ENCODE measurements around the gene CFAP54.

The CFAP54 gene

DNA sequence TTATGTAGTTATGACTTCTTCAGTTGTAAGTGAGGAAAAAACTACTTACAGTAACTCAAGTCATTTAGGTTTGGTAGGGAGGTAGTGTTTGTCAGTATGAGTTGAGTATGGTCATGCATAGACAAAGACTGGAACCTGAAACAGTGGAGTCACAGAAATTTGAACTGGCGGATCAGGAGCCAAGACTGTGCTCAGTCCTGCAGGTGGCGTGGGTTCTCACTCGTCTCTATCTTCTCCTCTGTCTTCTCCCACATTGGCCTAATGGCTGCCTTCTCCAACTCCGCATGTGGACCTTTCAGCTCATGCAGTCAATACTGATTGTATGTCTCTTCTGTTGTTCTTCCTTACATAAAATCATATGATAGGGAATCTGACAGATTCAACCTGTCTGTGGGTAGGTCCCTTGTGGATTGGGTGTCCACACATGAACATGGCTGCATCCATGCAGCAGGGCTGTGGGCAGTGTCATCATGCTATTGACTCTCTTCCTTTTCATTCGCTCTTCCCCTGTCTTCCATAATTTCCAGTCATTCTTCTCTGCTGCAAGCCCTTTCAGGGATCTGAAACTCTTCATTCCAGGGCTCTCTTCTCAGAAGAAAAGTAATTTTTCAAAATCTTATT is 338.9 kb downstream of the CFAP54 start (continued):
- TF ChIP-seq ZNF423 (tag by site-specific recombination; IDR thresholded peaks at IDR 0.05) (no peak), OVOL3 (tag by site-specific recombination; IDR thresholded peaks at IDR 0.05) (no peak)

DNA sequence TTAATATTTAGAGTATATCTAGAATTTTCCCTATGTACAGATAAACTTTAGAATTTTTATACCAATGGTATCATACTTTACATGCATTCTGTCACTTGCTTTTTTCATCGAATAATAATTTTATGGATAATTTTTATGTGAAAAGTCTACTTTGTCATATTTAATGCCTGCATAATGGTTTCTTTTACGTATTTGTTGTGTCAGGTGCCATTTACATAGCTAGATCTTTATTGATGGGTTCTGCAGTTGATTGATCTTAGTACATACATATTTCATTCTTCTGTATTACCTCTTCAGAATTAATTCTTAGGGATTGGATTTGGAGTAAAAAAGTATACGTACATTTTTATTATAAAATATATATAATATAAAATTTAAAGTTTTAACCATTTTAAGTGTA is 340.0 kb downstream of the CFAP54 start:
- no peaks in the 10 kb centered on the region for H3K9me3 ChIP-seq (ENCODE audit: control insufficient read depth, insufficient read depth, low read depth, low read length)
- H3K27ac ChIP-seq (ENCODE audit: extremely low read depth, low read depth, low read length) = no peak overlapping the region
- H3K4me3 ChIP-seq (ENCODE audit: low read depth, low read length) = no peak overlapping the region
- no peaks in the 10 kb centered on the region for H3K4me1 ChIP-seq (ENCODE audit: control insufficient read depth, insufficient read depth, low read length)
- no peaks in the 10 kb centered on the region for H3K36me3 ChIP-seq (ENCODE audit: control insufficient read depth in 2 of 2, insufficient read depth in 1 of 2, low read length in 2 of 2)
- POLR2A ChIA-PET = no interaction called here
- CTCF ChIA-PET = no interaction called here
- TF ChIP-seq HOXA7 (CRISPR knock-in tag; IDR thresholded peaks at IDR 0.05; ENCODE audit: borderline replicate concordance) (no peak), ZNF274 (IDR thresholded peaks at IDR 0.05; ENCODE audit: low read length) (no peak), ZNF274 (tag by site-specific recombination; IDR thresholded peaks at IDR 0.05; ENCODE audit: borderline replicate concordance) (no peak), ZSCAN23 (tag by site-specific recombination; IDR thresholded peaks at IDR 0.05) (no peak), ZNF24 (tag by site-specific recombination; IDR thresholded peaks at IDR 0.05) (no peak), ZNF596 (tag by site-specific recombination; IDR thresholded peaks at IDR 0.05) (no peak), ZFP41 (tag by site-specific recombination; IDR thresholded peaks at IDR 0.05; ENCODE audit: borderline replicate concordance) (no peak), ZNF571 (tag by site-specific recombination; IDR thresholded peaks at IDR 0.05) (no peak), ZNF843 (tag by site-specific recombination; IDR thresholded peaks at IDR 0.05) (no peak)

DNA sequence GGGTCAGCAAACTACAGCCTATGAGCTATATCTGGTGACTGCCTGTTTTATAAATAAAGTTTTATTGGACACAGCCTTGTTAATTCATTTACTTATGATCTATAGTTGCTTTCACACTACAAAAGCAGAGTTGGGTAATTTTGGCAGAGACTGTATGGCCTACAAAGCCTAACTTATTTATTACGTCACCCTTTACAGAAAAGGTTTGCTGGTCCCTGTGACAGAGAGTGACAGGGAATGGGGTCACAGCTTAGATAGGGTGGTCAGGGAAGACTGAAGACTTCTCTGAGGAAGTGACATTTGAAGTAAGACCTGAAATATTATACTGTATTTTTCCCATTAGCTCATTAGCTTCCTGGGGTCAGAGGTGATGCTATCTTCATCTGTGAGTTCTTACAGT is 342.0 kb downstream of the CFAP54 start:
- no peak overlapping the region for H3K4me3 ChIP-seq (ENCODE audit: low read depth, low read length)
- CTCF ChIA-PET = no interaction called here
- POLR2A ChIA-PET = no interaction called here
- H3K9me3 ChIP-seq (ENCODE audit: control insufficient read depth, insufficient read depth, low read depth, low read length) = no peaks in the 10 kb centered on the region
- no peaks in the 10 kb centered on the region for H3K4me1 ChIP-seq (ENCODE audit: control insufficient read depth, insufficient read depth, low read length)
- no peak overlapping the region for H3K27ac ChIP-seq (ENCODE audit: extremely low read depth, low read depth, low read length)
- no peaks in the 10 kb centered on the region for H3K36me3 ChIP-seq (ENCODE audit: control insufficient read depth in 2 of 2, insufficient read depth in 1 of 2, low read length in 2 of 2)
- no peak for TF ChIP-seq ZNF76 (tag by site-specific recombination; IDR thresholded peaks at IDR 0.05; ENCODE audit: borderline replicate concordance, low read depth)
- TF ChIP-seq, protein P1, sequence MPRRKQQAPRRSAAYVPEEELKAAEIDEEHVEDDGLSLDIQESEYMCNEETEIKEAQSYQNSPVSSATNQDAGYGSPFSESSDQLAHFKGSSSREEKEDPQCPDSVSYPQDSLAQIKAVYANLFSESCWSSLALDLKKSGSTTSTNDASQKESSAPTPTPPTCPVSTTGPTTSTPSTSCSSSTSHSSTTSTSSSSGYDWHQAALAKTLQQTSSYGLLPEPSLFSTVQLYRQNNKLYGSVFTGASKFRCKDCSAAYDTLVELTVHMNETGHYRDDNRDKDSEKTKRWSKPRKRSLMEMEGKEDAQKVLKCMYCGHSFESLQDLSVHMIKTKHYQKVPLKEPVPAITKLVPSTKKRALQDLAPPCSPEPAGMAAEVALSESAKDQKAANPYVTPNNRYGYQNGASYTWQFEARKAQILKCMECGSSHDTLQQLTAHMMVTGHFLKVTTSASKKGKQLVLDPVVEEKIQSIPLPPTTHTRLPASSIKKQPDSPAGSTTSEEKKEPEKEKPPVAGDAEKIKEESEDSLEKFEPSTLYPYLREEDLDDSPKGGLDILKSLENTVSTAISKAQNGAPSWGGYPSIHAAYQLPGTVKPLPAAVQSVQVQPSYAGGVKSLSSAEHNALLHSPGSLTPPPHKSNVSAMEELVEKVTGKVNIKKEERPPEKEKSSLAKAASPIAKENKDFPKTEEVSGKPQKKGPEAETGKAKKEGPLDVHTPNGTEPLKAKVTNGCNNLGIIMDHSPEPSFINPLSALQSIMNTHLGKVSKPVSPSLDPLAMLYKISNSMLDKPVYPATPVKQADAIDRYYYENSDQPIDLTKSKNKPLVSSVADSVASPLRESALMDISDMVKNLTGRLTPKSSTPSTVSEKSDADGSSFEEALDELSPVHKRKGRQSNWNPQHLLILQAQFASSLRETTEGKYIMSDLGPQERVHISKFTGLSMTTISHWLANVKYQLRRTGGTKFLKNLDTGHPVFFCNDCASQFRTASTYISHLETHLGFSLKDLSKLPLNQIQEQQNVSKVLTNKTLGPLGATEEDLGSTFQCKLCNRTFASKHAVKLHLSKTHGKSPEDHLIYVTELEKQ (tag by site-specific recombination; IDR thresholded peaks at IDR 0.05; ENCODE audit: borderline replicate concordance) = no peak
- TF ChIP-seq ZNF140 (tag by site-specific recombination; IDR thresholded peaks at IDR 0.05) = no peak
- TF ChIP-seq ZNF548 (tag by site-specific recombination; IDR thresholded peaks at IDR 0.05) = no peak
- TF ChIP-seq, protein P2, sequence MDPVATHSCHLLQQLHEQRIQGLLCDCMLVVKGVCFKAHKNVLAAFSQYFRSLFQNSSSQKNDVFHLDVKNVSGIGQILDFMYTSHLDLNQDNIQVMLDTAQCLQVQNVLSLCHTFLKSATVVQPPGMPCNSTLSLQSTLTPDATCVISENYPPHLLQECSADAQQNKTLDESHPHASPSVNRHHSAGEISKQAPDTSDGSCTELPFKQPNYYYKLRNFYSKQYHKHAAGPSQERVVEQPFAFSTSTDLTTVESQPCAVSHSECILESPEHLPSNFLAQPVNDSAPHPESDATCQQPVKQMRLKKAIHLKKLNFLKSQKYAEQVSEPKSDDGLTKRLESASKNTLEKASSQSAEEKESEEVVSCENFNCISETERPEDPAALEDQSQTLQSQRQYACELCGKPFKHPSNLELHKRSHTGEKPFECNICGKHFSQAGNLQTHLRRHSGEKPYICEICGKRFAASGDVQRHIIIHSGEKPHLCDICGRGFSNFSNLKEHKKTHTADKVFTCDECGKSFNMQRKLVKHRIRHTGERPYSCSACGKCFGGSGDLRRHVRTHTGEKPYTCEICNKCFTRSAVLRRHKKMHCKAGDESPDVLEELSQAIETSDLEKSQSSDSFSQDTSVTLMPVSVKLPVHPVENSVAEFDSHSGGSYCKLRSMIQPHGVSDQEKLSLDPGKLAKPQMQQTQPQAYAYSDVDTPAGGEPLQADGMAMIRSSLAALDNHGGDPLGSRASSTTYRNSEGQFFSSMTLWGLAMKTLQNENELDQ (tag by site-specific recombination; IDR thresholded peaks at IDR 0.05; ENCODE audit: low read depth) = no peak
- TF ChIP-seq GLIS2 (tag by site-specific recombination; IDR thresholded peaks at IDR 0.05) = no peak
- TF ChIP-seq ZNF366 (tag by site-specific recombination; conservative IDR thresholded peaks at IDR 0.05) = no peak
- TF ChIP-seq ZNF2 (tag by site-specific recombination; IDR thresholded peaks at IDR 0.05) = no peak
- TF ChIP-seq, protein P3, sequence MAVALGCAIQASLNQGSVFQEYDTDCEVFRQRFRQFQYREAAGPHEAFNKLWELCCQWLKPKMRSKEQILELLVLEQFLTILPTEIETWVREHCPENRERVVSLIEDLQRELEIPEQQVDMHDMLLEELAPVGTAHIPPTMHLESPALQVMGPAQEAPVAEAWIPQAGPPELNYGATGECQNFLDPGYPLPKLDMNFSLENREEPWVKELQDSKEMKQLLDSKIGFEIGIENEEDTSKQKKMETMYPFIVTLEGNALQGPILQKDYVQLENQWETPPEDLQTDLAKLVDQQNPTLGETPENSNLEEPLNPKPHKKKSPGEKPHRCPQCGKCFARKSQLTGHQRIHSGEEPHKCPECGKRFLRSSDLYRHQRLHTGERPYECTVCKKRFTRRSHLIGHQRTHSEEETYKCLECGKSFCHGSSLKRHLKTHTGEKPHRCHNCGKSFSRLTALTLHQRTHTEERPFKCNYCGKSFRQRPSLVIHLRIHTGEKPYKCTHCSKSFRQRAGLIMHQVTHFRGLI (tag by site-specific recombination; IDR thresholded peaks at IDR 0.05) = no peak
- no peak for TF ChIP-seq ZIC2 (tag by site-specific recombination; IDR thresholded peaks at IDR 0.05)
- TF ChIP-seq, protein P4, sequence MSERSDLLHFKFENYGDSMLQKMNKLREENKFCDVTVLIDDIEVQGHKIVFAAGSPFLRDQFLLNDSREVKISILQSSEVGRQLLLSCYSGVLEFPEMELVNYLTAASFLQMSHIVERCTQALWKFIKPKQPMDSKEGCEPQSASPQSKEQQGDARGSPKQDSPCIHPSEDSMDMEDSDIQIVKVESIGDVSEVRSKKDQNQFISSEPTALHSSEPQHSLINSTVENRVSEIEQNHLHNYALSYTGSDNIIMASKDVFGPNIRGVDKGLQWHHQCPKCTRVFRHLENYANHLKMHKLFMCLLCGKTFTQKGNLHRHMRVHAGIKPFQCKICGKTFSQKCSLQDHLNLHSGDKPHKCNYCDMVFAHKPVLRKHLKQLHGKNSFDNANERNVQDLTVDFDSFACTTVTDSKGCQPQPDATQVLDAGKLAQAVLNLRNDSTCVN (tag by site-specific recombination; optimal IDR thresholded peaks at IDR 0.05) = no peak
- TF ChIP-seq, protein P5, sequence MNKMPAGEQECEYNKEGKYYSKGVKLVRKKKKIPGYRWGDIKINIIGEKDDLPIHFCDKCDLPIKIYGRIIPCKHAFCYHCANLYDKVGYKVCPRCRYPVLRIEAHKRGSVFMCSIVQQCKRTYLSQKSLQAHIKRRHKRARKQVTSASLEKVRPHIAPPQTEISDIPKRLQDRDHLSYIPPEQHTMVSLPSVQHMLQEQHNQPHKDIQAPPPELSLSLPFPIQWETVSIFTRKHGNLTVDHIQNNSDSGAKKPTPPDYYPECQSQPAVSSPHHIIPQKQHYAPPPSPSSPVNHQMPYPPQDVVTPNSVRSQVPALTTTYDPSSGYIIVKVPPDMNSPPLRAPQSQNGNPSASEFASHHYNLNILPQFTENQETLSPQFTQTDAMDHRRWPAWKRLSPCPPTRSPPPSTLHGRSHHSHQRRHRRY (tag by site-specific recombination; IDR thresholded peaks at IDR 0.05) = no peak
- TF ChIP-seq ZNF433 (tag by site-specific recombination; IDR thresholded peaks at IDR 0.05; ENCODE audit: low read depth) = no peak
- no peak for TF ChIP-seq ZNF19 (tag by site-specific recombination; IDR thresholded peaks at IDR 0.05; ENCODE audit: low read depth)
